ENCODE data around the gene ZNRF2. TPM values are rescaled to one million over a fixed set of nuclear protein-coding genes. Genes with fewer than 3 reads are reported as not detected.

The ZNRF2 gene
- total and polyA plus RNA-seq, 2 donors (not counting 1 experiment from before 2014, with no cell fraction given) = 2.6 to 7.9 TPM

DNA sequence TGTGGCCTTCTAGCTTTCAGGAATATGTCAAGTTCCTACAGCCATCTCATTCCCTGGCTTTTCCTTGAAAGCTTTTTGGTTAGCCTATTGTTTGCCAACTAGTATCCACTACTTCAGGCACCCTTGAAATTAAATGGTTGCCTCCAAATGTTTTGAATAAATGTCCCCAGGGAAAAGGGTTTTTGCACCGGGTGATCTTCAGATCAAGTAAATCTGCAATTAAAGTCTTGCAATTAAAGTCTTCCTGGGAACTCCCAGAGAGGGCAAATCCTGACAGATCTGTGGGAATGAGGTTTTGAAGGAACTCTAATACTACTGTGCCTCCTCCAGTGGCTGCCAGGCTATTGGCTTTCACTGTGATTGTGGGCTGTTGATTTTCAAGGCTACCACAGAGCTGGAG is 17.7 kb upstream of the ZNRF2 start:
- no peak overlapping the region for H3K4me3 ChIP-seq (replicated peaks in 1 of 4; ENCODE audit: control extremely low read depth in 1 of 4, insufficient read depth in 1 of 4, low read depth in 3 of 4, low read length in 4 of 4)

DNA sequence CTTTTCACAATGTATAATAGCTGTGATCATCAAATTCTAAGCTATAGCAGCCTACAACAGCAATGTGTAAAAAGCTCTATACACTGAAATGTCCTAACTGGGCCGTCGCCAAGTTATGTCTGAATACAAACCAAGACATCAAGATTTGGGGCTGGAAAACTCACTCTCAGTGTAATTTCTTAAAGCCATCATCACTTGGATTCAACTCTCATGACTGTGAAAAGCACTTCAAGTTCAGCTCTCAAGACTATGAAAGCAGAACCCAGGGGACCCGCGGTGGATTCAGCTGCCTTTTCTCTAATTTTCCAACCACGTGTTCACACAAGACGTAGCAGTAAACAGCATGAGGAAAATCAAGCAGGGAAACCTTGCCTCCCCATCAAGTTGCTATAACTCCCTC is 15.8 kb upstream of the ZNRF2 start:
- H3K4me3 ChIP-seq (replicated peaks in 1 of 4; ENCODE audit: control extremely low read depth in 1 of 4, insufficient read depth in 1 of 4, low read depth in 3 of 4, low read length in 4 of 4) = no peak overlapping the region
- DNase-seq (ENCODE audit: low read depth in 2 of 2) = no peak
- TF ChIP-seq, protein P1, sequence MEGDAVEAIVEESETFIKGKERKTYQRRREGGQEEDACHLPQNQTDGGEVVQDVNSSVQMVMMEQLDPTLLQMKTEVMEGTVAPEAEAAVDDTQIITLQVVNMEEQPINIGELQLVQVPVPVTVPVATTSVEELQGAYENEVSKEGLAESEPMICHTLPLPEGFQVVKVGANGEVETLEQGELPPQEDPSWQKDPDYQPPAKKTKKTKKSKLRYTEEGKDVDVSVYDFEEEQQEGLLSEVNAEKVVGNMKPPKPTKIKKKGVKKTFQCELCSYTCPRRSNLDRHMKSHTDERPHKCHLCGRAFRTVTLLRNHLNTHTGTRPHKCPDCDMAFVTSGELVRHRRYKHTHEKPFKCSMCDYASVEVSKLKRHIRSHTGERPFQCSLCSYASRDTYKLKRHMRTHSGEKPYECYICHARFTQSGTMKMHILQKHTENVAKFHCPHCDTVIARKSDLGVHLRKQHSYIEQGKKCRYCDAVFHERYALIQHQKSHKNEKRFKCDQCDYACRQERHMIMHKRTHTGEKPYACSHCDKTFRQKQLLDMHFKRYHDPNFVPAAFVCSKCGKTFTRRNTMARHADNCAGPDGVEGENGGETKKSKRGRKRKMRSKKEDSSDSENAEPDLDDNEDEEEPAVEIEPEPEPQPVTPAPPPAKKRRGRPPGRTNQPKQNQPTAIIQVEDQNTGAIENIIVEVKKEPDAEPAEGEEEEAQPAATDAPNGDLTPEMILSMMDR (conservative IDR thresholded peaks at IDR 0.05 in 1 of 2, IDR thresholded peaks at IDR 0.05 in 1 of 2; ENCODE audit: low read depth in 1 of 2, low read length in 2 of 2) = no peak
- TF ChIP-seq EZH2 (IDR thresholded peaks at IDR 0.05; ENCODE audit: low read length, missing control alignments) = no peak
- no peak overlapping the region for H2AFZ ChIP-seq (ENCODE audit: low read length)
- H3K27ac ChIP-seq (ENCODE audit: insufficient read depth, low read length) = no peak overlapping the region
- H3K4me2 ChIP-seq (ENCODE audit: extremely low read depth, insufficient read depth, low read length) = no peak overlapping the region
- H3K36me3 ChIP-seq (ENCODE audit: control insufficient read depth, insufficient read depth, low read length) = no peaks in the 10 kb centered on the region
- H3K4me1 ChIP-seq (ENCODE audit: control insufficient read depth, extremely low read depth, insufficient read depth, low read length) = no peaks in the 10 kb centered on the region
- H3K79me2 ChIP-seq (ENCODE audit: control insufficient read depth, insufficient read depth, low read length) = no peaks in the 10 kb centered on the region
- H3K9me3 ChIP-seq (ENCODE audit: control insufficient read depth, insufficient read depth, low read depth, low read length) = no peaks in the 10 kb centered on the region
- no peak overlapping the region for H3K9ac ChIP-seq (ENCODE audit: insufficient read depth, low read length)
- H4K20me1 ChIP-seq (ENCODE audit: control insufficient read depth, extremely low read depth, insufficient read depth, low read length) = no peaks in the 10 kb centered on the region
- peaks cover 5% of the 10 kb centered on the region for H3K27me3 ChIP-seq (ENCODE audit: control insufficient read depth, insufficient read depth, low read length)

More for the DNA sequence above, 17.7 kb upstream of the ZNRF2 start:
- Histone ChIP-seq H3K27ac (ENCODE audit: insufficient read depth, low read length) (no peak overlapping the region), H4K20me1 (ENCODE audit: control insufficient read depth, extremely low read depth, insufficient read depth, low read length) (no peaks in the 10 kb centered on the region), H3K9ac (ENCODE audit: insufficient read depth, low read length) (no peak overlapping the region), H3K36me3 (ENCODE audit: control insufficient read depth, insufficient read depth, low read length) (no peaks in the 10 kb centered on the region), H3K4me2 (ENCODE audit: extremely low read depth, insufficient read depth, low read length) (no peak overlapping the region), H3K4me1 (ENCODE audit: control insufficient read depth, extremely low read depth, insufficient read depth, low read length) (no peaks in the 10 kb centered on the region), H3K9me3 (ENCODE audit: control insufficient read depth, insufficient read depth, low read depth, low read length) (no peaks in the 10 kb centered on the region), H3K79me2 (ENCODE audit: control insufficient read depth, insufficient read depth, low read length) (no peaks in the 10 kb centered on the region), H2AFZ (ENCODE audit: low read length) (no peak overlapping the region), H3K27me3 (ENCODE audit: control insufficient read depth, insufficient read depth, low read length) (peaks cover 5% of the 10 kb centered on the region)
- no peak for DNase-seq (ENCODE audit: low read depth in 2 of 2)
- no peak for TF ChIP-seq EZH2 (IDR thresholded peaks at IDR 0.05; ENCODE audit: low read length, missing control alignments)
- TF ChIP-seq, protein P1 (conservative IDR thresholded peaks at IDR 0.05 in 1 of 2, IDR thresholded peaks at IDR 0.05 in 1 of 2; ENCODE audit: low read depth in 1 of 2, low read length in 2 of 2) = no peak

DNA sequence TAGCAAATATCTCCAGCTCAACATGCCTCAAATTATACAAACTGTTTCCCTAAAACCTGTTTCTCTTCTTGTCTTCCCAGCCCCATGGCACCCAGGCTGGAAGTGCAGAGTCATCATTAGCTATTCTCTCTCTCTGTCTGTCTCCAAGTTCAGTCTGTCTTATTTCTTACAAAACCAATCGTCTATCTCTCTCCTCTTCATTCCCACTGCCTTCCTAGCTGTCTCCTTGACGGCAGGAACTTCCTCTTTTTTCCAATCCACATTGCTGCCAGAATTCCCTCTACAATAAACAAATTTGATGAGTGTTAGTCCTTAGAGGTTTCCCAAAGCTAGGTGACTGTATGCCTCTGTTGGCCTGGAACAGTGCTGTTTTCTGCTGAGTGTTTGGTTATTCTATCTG is 14.9 kb upstream of the ZNRF2 start:
- Histone ChIP-seq H3K27me3 (ENCODE audit: control insufficient read depth, insufficient read depth, low read length) (peaks cover 5% of the 10 kb centered on the region), H3K4me3 (replicated peaks in 1 of 4; ENCODE audit: control extremely low read depth in 1 of 4, insufficient read depth in 1 of 4, low read depth in 3 of 4, low read length in 4 of 4) (no peak overlapping the region), H3K36me3 (ENCODE audit: control insufficient read depth, insufficient read depth, low read length) (no peaks in the 10 kb centered on the region), H3K79me2 (ENCODE audit: control insufficient read depth, insufficient read depth, low read length) (no peaks in the 10 kb centered on the region), H3K9ac (ENCODE audit: insufficient read depth, low read length) (no peak overlapping the region), H3K4me1 (ENCODE audit: control insufficient read depth, extremely low read depth, insufficient read depth, low read length) (no peaks in the 10 kb centered on the region), H2AFZ (ENCODE audit: low read length) (no peak overlapping the region), H3K27ac (ENCODE audit: insufficient read depth, low read length) (no peak overlapping the region), H3K4me2 (ENCODE audit: extremely low read depth, insufficient read depth, low read length) (no peak overlapping the region), H3K9me3 (ENCODE audit: control insufficient read depth, insufficient read depth, low read depth, low read length) (no peaks in the 10 kb centered on the region), H4K20me1 (ENCODE audit: control insufficient read depth, extremely low read depth, insufficient read depth, low read length) (no peaks in the 10 kb centered on the region)
- no peak for TF ChIP-seq EZH2 (IDR thresholded peaks at IDR 0.05; ENCODE audit: low read length, missing control alignments)
- TF ChIP-seq, protein P1 (conservative IDR thresholded peaks at IDR 0.05 in 1 of 2, IDR thresholded peaks at IDR 0.05 in 1 of 2; ENCODE audit: low read depth in 1 of 2, low read length in 2 of 2) = no peak
- no peak for DNase-seq (ENCODE audit: low read depth in 2 of 2)

Measured in fibroblast of lung (primary cell).